ENCODE measurements around the gene CFAP53.

CFAP53 gene

DNA sequence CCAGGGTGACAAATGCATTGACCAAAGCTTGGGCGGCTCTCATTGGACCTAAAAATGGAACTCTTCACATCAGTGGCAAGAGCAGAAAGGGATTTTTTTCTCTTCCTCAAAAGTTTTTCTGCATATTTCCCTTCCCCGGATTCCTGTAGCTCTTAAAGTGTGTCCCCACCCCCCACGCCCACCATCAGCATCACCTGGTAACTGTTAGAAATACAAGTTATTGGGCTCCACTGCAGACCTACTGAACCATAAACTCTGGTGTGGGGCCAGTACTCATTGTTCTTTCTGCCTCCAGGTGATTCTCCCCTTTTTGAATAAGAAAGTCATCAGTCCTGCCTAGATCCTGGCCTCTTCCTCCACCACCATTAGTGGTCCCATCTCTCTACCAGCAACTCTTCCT lies 70.0 kb downstream of the CFAP53 start:
- H3K4me3 ChIP-seq (ENCODE audit: low read depth in 1 of 5, low read length in 5 of 5): no peak overlapping the region
- no peaks in the 10 kb centered on the region for H3K36me3 ChIP-seq (ENCODE audit: control insufficient read depth in 5 of 5, insufficient read depth in 5 of 5, low read length in 5 of 5)
- peaks cover 0 to 3% (median 0%) of the 10 kb centered on the region in 5 donors for H3K9me3 ChIP-seq (ENCODE audit: control insufficient read depth in 5 of 5, low read length in 5 of 5)
- H3K27me3 ChIP-seq (ENCODE audit: control insufficient read depth in 5 of 5, insufficient read depth in 4 of 5, low read length in 5 of 5): peaks cover 28 to 41% (median 33%) of the 10 kb centered on the region in 5 donors
- no peak overlapping the region for H3K9ac ChIP-seq (ENCODE audit: low read length in 5 of 5)
- H3K27ac ChIP-seq (ENCODE audit: low read depth, low read length): no peak overlapping the region
- peaks cover 0 to 13% (median 12%) of the 10 kb centered on the region in 5 donors for H3K4me1 ChIP-seq (ENCODE audit: control insufficient read depth in 5 of 5, insufficient read depth in 5 of 5, low read length in 5 of 5)

GRCh38 chr18:50195689-50196088 lies 70.6 kb downstream of the CFAP53 start:
- H3K9me3 ChIP-seq (ENCODE audit: control insufficient read depth in 5 of 5, low read length in 5 of 5): no peaks in the 10 kb centered on the region
- H3K4me1 ChIP-seq (ENCODE audit: control insufficient read depth in 5 of 5, insufficient read depth in 5 of 5, low read length in 5 of 5): peaks cover 0 to 13% (median 12%) of the 10 kb centered on the region in 5 donors
- no peaks in the 10 kb centered on the region for H3K36me3 ChIP-seq (ENCODE audit: control insufficient read depth in 5 of 5, insufficient read depth in 5 of 5, low read length in 5 of 5)
- peak overlapping the region in 1 of 5 donors; percentile 60 for H3K4me3 ChIP-seq (ENCODE audit: low read depth in 1 of 5, low read length in 5 of 5)
- H3K9ac ChIP-seq (ENCODE audit: low read length in 5 of 5): no peak overlapping the region
- no peak overlapping the region for H3K27ac ChIP-seq (ENCODE audit: low read depth, low read length)
- H3K27me3 ChIP-seq (ENCODE audit: control insufficient read depth in 5 of 5, insufficient read depth in 4 of 5, low read length in 5 of 5): peaks cover 28 to 41% (median 33%) of the 10 kb centered on the region in 5 donors

DNA sequence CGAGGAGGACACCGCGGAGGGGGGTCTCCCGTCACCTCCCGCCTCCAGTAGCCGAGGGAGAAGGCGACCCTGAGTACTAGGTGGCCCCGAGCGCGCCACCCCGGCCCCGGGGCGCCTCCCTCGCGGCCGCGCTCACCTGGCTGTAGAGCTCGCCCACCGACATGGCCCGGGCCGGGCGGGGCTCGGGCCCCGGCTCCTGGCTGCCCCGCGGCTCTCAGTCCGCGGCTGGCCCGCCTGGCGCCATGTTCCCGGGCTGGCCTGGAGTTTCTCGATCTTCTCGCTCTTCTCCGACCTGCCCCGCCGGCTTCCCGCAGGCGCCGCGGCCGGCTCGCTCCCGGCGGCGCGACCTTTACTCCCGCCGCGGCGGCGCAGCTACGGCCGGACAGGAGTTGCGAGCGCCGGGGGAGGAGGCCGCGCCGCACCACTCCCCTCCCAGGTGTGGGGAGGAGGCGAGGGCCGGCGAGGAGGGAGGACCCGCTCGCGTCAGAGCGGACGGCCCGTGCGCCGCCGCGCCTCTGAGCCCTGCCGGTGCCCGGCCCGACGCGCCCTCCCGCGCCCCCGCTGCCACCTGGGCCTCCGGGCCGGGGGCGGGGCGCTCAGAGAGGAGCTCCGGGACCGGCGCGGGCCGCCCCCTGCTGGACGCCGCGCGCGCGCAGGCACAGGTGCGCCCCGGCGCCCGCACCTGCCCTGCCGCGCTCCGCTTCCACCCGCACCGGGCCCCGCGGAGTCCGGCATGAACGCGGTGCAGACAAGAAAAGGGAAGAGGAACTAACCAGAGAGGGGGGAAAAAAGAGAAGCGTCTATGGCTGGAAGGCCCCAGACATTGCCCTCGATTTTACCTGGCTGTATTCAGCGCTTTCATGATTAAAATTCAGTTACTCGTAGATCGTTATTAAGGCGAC lies 71.4 kb downstream of the CFAP53 start, which contains the start of gene MYO5B:
Gene MYO5B, minus strand, starts transcription at position 517 of the 902 bp plus-strand sequence. Its CDS starts 354 bp downstream, at position 163.
- Histone ChIP-seq H3K27ac (ENCODE audit: low read depth, low read length) (no peak within 1 kb of the TSS), H3K4me3 (ENCODE audit: low read depth in 1 of 5, low read length in 5 of 5) (peak within 1 kb of the TSS in 4 of 5 donors; percentile 32 to 60 (median 48)), H3K36me3 (ENCODE audit: control insufficient read depth in 5 of 5, insufficient read depth in 5 of 5, low read length in 5 of 5) (no peaks in the 10 kb centered on the region), H3K9me3 (ENCODE audit: control insufficient read depth in 5 of 5, low read length in 5 of 5) (no peaks in the 10 kb centered on the region), H3K4me1 (ENCODE audit: control insufficient read depth in 5 of 5, insufficient read depth in 5 of 5, low read length in 5 of 5) (peaks cover 0 to 13% (median 12%) of the 10 kb centered on the region in 5 donors), H3K9ac (ENCODE audit: low read length in 5 of 5) (no peak within 1 kb of the TSS), H3K27me3 (ENCODE audit: control insufficient read depth in 5 of 5, insufficient read depth in 4 of 5, low read length in 5 of 5) (peaks cover 28 to 41% (median 33%) of the 10 kb centered on the region in 5 donors)

DNA sequence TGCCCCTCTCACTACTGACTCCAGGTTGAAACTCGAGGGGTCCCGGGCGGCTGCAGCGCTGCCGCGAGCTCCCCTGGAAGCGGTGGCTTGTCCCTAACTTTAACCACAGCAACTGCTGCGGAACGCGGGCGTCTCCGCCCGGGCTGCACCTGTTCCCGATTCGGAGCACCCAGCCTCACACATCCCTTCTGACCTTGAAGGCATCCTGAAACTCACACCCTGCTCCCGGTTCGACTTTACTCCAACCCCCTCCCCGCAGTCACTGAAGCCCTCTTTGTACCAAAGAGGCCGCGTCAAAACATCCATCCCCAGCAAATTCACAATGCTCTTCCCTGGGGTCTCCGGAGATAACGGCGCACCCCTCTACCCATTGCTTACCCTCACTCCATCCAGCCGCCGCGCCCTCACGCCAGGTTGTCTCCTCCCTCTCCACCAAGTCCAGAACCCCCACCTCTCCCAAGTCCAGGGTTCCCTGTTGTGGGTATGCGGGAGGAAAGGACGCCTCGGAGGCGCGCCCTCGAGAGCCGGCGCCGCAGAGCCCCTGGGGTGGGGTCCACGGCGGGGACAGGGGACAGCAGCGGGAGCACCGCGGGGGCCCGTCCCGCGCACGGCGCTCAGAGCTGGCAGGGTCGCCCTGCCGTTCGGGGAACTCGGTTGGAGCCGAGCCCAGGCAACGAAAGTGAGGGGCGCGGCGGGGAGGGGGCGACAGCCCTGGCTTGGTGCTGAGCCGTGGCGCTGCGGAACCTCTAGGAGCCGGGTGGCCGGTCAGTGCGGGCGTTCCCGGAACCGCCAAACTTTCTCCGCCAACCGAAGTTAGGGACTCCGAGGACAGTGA lies 72.3 kb downstream of the CFAP53 start:
- Histone ChIP-seq H3K4me3 (ENCODE audit: low read depth in 1 of 5, low read length in 5 of 5) (peak overlapping the region in 4 of 5 donors; percentile 32 to 60 (median 48)), H3K36me3 (ENCODE audit: control insufficient read depth in 5 of 5, insufficient read depth in 5 of 5, low read length in 5 of 5) (no peaks in the 10 kb centered on the region), H3K9ac (ENCODE audit: low read length in 5 of 5) (no peak overlapping the region), H3K4me1 (ENCODE audit: control insufficient read depth in 5 of 5, insufficient read depth in 5 of 5, low read length in 5 of 5) (peaks cover 0 to 13% (median 12%) of the 10 kb centered on the region in 5 donors), H3K9me3 (ENCODE audit: control insufficient read depth in 5 of 5, low read length in 5 of 5) (no peaks in the 10 kb centered on the region), H3K27me3 (ENCODE audit: control insufficient read depth in 5 of 5, insufficient read depth in 4 of 5, low read length in 5 of 5) (peaks cover 25 to 43% (median 35%) of the 10 kb centered on the region in 5 donors), H3K27ac (ENCODE audit: low read depth, low read length) (no peak overlapping the region)

GRCh38 chr18:50192995-50193795 lies 73.1 kb downstream of the CFAP53 start:
- H3K27me3 ChIP-seq (ENCODE audit: control insufficient read depth in 5 of 5, insufficient read depth in 4 of 5, low read length in 5 of 5): peaks cover 24 to 43% (median 35%) of the 10 kb centered on the region in 5 donors
- no peak overlapping the region for H3K27ac ChIP-seq (ENCODE audit: low read depth, low read length)
- no peak overlapping the region for H3K9ac ChIP-seq (ENCODE audit: low read length in 5 of 5)
- no peak overlapping the region for H3K4me3 ChIP-seq (ENCODE audit: low read depth in 1 of 5, low read length in 5 of 5)
- peaks cover 0 to 13% (median 12%) of the 10 kb centered on the region in 5 donors for H3K4me1 ChIP-seq (ENCODE audit: control insufficient read depth in 5 of 5, insufficient read depth in 5 of 5, low read length in 5 of 5)
- H3K36me3 ChIP-seq (ENCODE audit: control insufficient read depth in 5 of 5, insufficient read depth in 5 of 5, low read length in 5 of 5): no peaks in the 10 kb centered on the region
- H3K9me3 ChIP-seq (ENCODE audit: control insufficient read depth in 5 of 5, low read length in 5 of 5): no peaks in the 10 kb centered on the region

DNA sequence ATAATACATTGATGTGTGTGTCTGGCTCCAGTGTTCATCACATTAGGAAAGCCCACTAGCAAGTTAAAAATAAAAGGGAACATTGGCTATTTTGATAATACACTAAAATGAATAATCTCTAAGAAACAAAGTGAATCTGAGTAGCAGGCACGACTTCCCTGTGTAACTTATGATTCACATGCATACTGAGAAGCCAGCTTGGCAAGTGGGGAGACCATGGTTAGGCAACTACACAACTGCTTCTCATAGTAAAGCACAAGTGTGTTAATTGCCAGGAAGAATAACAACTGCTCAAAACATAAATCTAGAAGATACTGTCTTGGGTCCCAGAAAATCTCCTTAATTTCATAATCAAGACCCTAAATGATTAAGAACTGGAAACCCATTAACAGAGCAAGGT lies 75.4 kb downstream of the CFAP53 start:
- H3K27me3 ChIP-seq (ENCODE audit: control insufficient read depth in 5 of 5, insufficient read depth in 4 of 5, low read length in 5 of 5): peaks cover 22 to 32% (median 27%) of the 10 kb centered on the region in 5 donors
- no peak overlapping the region for H3K4me3 ChIP-seq (ENCODE audit: low read depth in 1 of 5, low read length in 5 of 5)
- no peaks in the 10 kb centered on the region for H3K9me3 ChIP-seq (ENCODE audit: control insufficient read depth in 5 of 5, low read length in 5 of 5)
- H3K27ac ChIP-seq (ENCODE audit: low read depth, low read length): no peak overlapping the region
- H3K4me1 ChIP-seq (ENCODE audit: control insufficient read depth in 5 of 5, insufficient read depth in 5 of 5, low read length in 5 of 5): peaks cover 0 to 13% (median 12%) of the 10 kb centered on the region in 5 donors
- H3K9ac ChIP-seq (ENCODE audit: low read length in 5 of 5): no peak overlapping the region
- H3K36me3 ChIP-seq (ENCODE audit: control insufficient read depth in 5 of 5, insufficient read depth in 5 of 5, low read length in 5 of 5): no peaks in the 10 kb centered on the region

DNA sequence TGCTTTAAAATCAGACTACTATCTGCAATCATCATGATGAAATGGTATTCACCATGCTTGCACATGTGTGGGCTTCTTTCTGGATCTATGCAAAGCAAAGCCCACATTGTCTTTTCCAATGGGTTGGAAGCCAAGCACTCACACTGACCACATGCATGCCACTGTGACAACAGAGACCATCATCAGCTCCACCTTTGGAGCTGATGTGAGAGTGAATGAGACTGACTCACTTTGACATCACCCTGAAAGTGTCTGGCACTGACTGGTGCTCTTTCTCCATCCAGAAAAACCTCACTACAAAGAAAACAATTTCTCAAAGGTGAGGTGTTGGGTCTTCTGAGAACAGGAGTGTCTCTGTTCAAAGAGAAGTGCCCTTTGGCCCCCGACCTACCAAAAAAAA lies 76.1 kb downstream of the CFAP53 start:
- Histone ChIP-seq H3K36me3 (ENCODE audit: control insufficient read depth in 5 of 5, insufficient read depth in 5 of 5, low read length in 5 of 5) (no peaks in the 10 kb centered on the region), H3K9me3 (ENCODE audit: control insufficient read depth in 5 of 5, low read length in 5 of 5) (no peaks in the 10 kb centered on the region), H3K9ac (ENCODE audit: low read length in 5 of 5) (no peak overlapping the region), H3K27me3 (ENCODE audit: control insufficient read depth in 5 of 5, insufficient read depth in 4 of 5, low read length in 5 of 5) (peaks cover 15 to 26% (median 22%) of the 10 kb centered on the region in 5 donors), H3K27ac (ENCODE audit: low read depth, low read length) (no peak overlapping the region), H3K4me1 (ENCODE audit: control insufficient read depth in 5 of 5, insufficient read depth in 5 of 5, low read length in 5 of 5) (peaks cover 0 to 12% (median 11%) of the 10 kb centered on the region in 5 donors), H3K4me3 (ENCODE audit: low read depth in 1 of 5, low read length in 5 of 5) (no peak overlapping the region)

DNA sequence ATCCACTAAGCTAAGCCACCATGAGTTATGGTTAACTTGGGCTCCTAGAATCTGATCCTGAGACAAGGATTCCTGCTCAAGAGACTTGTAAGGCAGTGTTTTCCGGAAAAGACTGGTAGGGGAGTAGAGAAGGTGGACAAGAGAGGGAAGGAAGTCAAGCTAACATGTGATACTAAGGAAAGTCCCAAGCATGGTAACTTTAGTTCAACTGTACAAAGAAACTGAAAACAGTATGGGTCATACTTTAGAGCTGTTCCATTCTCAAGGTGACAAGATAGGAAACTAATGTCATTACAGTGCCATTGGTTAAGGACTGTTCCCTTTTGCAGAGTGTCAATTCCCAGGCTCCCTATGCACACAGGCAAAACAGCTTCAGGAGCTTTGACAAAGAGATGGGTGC lies 77.1 kb downstream of the CFAP53 start:
- no peaks in the 10 kb centered on the region for H3K36me3 ChIP-seq (ENCODE audit: control insufficient read depth in 5 of 5, insufficient read depth in 5 of 5, low read length in 5 of 5)
- peaks cover 0 to 8% (median 1%) of the 10 kb centered on the region in 5 donors for H3K4me1 ChIP-seq (ENCODE audit: control insufficient read depth in 5 of 5, insufficient read depth in 5 of 5, low read length in 5 of 5)
- peaks cover 11 to 25% (median 20%) of the 10 kb centered on the region in 5 donors for H3K27me3 ChIP-seq (ENCODE audit: control insufficient read depth in 5 of 5, insufficient read depth in 4 of 5, low read length in 5 of 5)
- no peak overlapping the region for H3K4me3 ChIP-seq (ENCODE audit: low read depth in 1 of 5, low read length in 5 of 5)
- no peaks in the 10 kb centered on the region for H3K9me3 ChIP-seq (ENCODE audit: control insufficient read depth in 5 of 5, low read length in 5 of 5)
- no peak overlapping the region for H3K27ac ChIP-seq (ENCODE audit: low read depth, low read length)
- no peak overlapping the region for H3K9ac ChIP-seq (ENCODE audit: low read length in 5 of 5)

DNA sequence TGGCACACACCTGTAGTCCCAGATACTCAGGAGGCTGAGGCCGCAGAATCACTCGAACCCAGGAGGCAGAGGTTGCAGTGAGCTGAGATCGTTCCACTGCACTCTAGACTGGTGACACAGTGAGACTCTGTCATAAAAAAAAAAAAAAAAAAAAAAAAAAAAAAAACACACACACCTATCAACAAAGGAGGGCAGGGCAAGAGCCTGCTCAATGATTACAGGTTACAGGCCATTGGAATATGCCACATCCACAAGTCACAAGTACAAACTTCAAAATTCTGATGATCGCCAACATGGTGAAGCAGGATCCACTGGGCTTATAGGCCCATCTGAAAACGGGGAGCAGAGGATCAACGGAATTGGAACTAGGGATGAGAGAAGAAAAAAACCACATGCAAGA lies 77.6 kb downstream of the CFAP53 start:
- peaks cover 0 to 4% (median 0%) of the 10 kb centered on the region in 5 donors for H3K4me1 ChIP-seq (ENCODE audit: control insufficient read depth in 5 of 5, insufficient read depth in 5 of 5, low read length in 5 of 5)
- no peak overlapping the region for H3K9ac ChIP-seq (ENCODE audit: low read length in 5 of 5)
- no peak overlapping the region for H3K4me3 ChIP-seq (ENCODE audit: low read depth in 1 of 5, low read length in 5 of 5)
- H3K36me3 ChIP-seq (ENCODE audit: control insufficient read depth in 5 of 5, insufficient read depth in 5 of 5, low read length in 5 of 5): no peaks in the 10 kb centered on the region
- H3K27me3 ChIP-seq (ENCODE audit: control insufficient read depth in 5 of 5, insufficient read depth in 4 of 5, low read length in 5 of 5): peaks cover 6 to 22% (median 17%) of the 10 kb centered on the region in 5 donors
- no peak overlapping the region for H3K27ac ChIP-seq (ENCODE audit: low read depth, low read length)
- no peaks in the 10 kb centered on the region for H3K9me3 ChIP-seq (ENCODE audit: control insufficient read depth in 5 of 5, low read length in 5 of 5)
